GM18858 (cell line): ENCODE measurements around the gene EPB41L4B.
"Not testable (repeated sequence)": the region's sequence is repeated elsewhere in the genome, so short reads cannot be mapped to it uniquely, and the experiment has no call there.

Experiments used
- ATAC-seq: cut with Tn5 transposase; IDR thresholded peaks from one replicate; pipeline ENCODE4 v1.9.1; 2021; ENCODE audit not compliant: unreplicated experiment

Gene EPB41L4B

DNA sequence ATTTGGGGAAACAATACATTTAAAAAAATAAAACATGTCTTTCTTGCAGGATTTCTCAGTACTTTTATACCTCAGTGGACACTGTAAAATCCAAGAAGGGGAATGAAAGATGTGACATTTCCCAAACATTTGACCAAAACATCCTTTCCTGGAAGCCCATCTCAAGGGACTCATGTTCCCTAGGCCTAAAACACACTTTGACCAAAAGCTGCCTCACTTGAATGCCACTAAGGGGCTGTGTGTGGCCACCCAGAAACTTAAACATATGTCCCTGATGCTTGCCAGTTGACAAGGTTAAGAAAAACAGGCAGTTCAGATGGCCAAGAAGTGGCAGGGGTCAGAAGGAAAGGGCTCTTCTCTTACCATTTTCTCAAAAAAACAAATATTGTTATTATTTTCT is 73.6 kb downstream of the EPB41L4B start:
- ATAC-seq = no peak

DNA sequence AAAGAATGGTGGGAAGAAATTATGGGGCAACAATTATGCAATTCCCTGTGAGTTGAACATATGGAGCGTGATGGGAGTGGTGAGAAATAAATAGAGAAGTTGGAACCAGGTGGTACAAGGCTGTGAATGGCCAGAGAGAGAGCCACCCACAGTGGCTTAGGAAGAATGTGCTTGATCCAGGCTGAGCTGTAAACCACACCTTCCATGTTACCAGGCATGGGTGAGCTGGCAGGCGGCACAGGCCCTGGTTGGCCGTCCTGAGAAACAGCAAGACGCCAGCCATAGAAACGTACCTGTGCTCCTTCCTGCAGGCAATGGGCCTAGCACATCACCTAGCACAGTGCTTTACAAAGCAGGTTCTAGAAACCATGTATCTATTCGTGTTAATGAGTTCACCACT is 74.3 kb downstream of the EPB41L4B start:
- ATAC-seq = no peak

DNA sequence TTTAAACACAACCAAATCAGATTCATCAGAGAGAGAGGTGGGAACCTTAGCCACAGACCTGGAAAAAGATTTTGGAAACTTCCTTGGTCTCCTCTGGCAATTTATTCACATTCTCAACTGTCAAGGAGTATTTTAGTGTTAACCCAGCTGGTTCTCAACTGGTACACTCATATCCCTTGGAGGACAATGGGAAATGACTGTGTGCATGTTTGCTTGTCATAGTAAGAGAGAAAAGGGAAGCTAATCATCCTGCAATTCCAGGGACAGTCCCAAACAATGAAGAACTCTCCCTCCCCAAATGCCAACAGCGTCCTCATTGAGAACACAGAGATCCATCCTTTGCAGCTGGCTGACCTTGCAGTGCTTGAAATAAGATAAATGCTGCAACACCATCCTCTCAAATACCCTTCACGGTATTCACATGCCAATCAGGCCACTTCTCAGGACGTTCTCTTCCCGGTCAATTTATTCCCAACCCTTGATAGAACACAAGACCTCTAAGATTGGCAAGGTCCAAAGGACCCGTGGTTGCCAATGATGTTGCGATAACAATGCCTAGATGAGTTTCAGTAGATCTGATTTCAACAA is 75.5 kb downstream of the EPB41L4B start:
- no peak for ATAC-seq

DNA sequence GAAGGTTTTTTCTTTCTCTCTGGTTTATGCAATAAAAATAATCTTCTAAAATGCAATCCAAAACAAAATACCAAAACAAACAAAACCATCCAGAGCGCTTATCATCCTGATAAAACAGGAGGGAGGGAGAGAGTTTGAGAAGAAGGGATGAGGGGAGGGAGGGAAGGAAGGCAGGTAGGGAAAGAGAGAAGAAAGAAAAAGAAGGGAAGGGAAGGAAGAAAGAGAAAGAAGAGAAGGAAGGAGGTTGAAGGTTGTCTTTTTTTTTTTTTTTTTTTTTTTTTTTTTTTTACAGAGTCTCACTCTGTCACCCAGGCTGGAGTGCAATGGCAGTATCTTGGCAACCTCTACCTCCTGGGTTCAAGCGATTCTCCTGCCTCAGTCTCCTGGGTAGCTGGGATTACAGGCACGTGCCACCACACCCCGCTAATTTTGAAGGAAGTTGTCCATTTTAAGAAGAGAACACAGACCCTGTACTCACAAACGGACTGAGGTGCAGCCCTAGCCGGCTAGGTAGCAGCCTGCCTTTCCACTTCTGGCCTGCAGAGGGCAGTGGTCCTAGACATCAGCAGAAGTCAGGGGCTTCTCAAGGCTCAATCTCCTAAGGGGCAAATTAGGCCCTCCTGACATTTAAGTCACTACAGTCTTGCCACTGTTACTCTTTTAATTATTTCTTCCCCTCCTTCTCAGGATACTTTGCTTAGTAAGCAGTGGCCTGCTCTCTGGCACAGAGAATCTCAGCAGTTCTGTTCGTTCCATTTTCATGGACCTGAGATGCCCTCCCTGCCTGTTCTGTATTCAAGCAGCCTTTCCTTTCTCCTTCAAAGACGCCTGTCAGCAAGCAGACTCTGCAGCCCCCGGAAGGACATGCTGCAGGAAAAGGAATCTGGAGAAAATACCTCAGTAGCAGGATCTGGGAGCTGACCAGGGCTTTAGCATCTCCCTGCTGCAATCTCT is 76.4 kb downstream of the EPB41L4B start:
- peak; percentile 81 for ATAC-seq

DNA sequence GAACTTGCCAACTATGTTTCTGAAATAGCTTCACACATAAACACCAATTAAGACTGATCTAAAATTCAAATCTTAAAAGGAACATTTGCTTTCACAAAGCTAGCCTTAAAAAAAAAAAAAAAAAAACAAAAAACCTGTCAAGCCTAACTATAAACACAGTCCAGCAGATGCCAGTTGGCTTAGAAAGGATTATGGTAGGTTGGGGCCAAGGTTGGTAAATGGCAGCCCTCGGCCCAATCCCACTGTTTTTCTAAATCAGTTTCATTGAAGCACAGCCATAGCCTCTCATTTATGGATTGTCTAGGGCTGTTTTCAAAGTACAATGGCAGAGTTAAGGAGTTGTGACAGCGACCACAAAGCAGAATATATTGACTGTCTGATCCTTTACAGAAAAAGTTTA is 78.1 kb downstream of the EPB41L4B start:
- no peak for ATAC-seq

DNA sequence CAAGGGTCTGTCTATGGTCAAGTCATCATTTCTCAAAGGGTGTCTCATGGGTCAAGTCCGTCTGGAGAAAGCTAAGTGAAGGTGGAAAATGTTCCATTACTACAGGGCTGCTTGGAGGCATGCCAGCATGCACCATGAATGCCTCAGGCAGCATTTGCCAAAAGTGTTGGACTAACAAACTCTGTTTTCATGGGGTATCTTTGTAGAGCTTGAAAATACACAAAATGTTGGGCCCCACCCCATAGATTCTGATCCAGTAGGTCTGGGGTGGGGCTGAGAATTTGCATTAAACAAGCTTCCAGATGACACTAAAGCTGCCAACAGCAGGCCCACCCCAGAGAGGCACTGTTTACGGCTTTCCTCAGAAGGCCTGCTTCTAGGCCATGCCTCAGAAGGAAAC is 78.8 kb downstream of the EPB41L4B start:
- ATAC-seq = no peak

DNA sequence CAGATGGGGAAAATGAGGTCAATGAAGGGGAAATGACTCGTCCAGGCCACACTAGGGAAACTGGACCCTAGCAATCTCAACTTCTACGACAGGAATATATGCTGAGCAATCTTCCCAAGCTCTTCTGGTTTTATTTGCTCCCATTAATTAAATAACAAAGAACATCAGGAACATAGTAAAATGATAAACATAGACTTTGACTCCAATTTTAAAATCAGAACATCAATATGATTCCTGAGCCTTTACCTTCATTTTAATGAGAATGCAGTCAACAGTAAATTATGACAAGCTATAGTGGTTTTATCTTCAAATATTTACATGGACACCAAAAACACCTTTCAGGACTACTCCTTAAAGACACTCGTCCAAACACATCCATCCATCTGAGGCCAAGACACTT is 79.7 kb downstream of the EPB41L4B start:
- no peak for ATAC-seq

DNA sequence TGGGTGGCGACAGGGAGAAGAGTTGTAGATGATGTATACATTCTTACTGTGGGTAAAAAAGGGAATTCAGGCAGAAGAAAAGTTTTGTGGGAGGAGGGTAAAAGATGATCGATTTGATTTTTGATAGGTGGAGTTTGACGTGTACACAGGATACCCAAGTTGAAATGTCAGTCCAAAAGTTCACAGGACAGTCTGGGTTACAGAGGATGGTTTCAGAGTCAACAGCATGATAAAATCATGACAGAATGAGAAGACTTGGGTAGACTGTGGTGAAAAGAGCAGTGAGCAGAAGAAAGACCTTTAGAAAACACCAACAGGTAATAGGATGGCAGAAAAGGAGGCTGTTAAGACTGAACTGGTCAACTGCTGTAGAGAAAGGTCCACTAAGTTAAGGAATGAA is 81.6 kb downstream of the EPB41L4B start:
- no peak for ATAC-seq

DNA sequence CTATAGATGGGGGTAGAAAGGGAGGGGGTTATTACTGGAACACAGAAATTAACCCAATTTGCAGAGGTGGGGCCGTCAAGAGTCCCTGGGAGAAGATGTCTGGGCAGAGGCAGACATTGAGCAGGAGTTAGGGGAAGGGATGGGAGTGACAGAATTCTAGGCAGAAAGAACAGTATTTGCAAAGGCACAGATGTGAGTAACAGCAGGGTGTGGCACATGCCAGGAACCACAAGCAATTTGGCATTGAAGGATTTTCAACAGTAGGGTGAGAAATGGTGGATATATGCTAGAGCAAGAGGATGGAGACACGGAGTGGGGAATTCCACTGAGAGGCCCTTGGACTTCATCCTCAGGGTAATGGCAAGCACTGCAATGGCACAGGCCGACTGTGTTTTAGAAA is 82.2 kb downstream of the EPB41L4B start:
- no peak for ATAC-seq

DNA sequence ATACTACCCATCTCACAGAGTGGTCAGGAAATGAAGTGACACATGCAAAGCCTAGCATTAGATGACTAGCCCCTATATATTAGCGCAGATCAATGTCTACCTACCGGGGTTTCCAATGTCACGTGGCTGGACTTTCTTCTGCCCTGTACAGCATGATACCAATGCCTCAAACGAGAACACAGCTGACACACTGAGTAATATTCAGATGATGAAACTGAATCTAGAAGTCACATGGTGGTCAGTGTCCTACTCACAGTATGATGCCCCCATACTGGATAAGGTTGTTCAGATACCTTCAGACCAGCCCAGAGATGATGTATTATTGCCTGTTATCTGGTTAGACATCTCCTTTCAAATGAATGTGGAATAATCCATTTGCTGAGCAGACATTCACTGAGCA is 82.7 kb downstream of the EPB41L4B start:
- no peak for ATAC-seq

DNA sequence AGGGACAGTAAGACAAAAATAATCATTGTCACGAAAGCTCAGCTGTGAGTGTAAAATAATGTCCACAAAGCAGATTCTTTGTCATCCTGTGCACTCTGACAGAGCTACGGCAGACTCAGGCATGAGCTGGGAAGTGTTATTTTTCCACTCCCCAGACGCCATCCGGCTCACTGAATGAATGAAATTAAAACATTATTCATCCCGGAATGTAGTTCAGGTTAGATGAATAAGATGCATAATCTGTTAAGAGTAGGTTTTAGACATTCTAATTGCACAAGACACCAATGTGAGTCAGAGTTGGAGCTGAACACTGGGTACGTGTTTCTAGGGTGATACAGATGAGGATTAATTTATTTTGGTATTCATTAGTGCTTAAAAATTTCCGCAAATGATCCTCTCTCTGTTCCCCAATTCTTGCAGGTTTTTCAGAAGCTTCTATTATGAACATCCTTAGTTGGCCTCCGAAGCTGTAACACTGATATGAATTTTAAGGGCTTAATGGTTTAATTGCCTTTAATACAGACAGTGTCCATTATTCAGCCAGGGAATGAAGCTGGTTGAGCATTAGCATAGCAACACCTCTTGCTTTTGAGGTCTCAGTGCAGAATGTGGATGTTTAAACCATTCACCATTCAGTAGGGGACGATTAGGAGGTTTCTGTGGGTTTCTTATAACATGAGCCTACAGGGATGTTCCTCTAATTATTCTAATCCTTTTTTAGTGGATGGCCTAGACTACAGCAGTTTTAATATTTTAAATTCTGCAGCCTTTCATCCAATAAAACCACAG is 88.2 kb downstream of the EPB41L4B start:
- no peak for ATAC-seq

DNA sequence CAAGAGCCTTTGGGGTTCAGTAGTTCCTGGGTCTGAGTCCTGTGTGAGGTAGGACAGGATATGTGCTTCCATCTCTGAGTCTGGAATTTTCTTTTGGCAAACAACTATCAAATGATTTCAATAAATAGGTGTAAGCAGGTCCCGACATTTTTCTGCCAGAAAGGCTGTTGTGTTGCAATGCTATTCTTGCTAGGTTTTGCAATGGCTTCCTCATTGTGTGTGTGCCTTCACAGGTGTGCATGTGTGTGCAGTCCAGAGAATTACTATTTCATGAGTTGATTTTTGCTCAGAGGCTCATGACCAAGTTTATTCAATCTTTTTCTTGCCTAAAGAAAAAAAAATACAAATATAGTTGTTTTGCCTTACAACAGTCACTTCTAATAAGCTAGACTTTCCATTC is 89.3 kb downstream of the EPB41L4B start:
- no peak for ATAC-seq

DNA sequence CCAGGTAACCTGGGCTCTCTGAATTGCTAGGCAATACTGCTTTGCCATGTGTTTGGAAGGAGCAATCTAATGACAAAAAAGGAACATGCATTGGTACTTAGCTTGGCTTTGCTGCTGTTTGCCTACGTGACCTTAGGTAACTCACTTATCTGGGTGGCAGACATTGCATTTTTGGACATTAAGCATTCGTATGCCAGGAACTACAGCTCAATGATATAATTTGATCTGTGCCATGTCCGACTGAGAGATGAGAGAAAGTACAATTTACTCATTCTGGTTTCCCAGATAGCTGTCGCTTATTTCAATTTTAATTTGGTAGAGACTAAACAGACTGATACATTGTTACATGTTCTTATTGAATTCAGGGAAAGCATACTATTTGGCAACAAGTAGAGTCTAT is 90.6 kb downstream of the EPB41L4B start:
- no peak for ATAC-seq

DNA sequence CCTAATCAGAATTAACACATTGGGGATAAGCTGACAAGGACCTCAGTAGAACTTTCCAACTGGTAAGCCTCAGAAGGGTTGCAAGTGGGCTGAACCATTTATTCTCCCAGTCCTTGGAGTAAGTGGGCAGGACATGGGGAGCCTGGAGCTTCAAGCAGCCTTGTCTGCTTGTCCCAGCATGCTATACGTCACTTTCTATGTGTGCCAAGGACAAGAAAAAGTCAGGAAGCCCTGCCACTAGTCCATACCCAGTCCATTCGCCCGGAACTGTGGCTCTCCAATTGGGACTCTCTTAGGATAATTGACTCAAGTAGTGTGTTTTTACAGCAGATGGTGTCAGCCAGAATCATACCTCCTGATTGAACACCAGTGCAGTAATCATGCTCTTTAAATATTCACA is 91.2 kb downstream of the EPB41L4B start:
- no peak for ATAC-seq

DNA sequence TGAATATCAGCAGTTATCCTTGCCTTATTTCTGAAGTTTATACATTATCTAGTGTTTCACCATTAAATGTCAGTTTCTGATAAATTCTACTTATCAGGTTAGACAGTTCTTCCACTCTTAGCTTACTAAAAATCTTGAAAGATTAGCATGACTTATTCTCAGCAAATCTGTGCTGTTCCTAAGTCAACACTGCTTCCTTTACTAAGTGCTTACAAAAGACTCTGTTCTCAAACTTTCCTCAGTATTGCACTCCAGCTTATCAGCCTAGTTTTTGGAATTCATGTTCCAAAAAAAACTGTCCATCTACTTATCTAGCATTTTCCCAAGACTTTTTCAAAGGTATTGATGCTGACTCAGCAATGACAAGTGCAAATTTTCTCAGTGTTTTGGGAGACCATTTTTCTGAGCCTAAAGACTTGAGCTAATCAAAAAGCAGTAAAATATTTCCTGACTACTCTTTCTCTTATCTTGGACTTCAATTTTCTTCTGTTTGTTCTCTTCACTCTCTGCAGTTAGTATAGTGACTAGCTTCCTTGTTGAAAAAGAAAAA is 92.7 kb downstream of the EPB41L4B start:
- no peak for ATAC-seq

DNA sequence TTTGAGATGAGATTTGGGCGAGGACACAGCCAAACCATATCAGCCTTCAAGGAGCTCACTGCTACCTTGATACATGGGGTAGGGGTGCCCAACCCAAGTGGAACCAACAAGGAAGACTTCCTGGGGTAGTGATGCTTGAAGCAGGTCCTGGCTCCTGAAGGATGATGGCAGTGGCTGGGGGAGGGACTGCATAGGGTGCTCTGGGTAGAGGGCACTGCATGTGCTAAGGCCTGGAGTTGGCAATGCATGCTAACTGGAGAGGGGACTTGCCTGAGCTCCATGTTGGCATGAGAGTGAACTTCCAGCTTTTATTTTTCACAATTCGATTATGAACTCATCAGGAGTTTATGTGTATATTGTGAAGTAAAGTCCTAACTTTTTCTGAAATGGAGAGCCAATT is 95.2 kb downstream of the EPB41L4B start:
- no peak for ATAC-seq

DNA sequence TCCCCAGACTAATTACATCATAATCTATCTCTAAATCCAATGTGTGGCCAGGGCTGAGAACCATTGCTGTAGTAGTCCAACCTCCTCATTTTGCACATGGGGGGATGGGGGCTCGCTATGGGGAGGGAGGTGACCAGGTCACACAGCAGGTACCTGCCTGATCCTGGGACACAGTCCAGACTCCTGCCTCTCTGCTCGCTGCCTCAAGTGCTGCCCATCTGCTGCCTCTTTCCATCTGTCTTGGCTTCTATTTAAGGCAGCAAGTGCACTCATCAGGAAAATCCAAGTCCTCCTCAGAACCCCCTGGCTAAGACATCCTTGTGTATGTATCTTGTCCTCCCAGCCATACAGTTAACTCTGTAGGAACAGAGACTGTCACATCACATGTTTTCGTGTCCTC is 96.1 kb downstream of the EPB41L4B start:
- no peak for ATAC-seq

DNA sequence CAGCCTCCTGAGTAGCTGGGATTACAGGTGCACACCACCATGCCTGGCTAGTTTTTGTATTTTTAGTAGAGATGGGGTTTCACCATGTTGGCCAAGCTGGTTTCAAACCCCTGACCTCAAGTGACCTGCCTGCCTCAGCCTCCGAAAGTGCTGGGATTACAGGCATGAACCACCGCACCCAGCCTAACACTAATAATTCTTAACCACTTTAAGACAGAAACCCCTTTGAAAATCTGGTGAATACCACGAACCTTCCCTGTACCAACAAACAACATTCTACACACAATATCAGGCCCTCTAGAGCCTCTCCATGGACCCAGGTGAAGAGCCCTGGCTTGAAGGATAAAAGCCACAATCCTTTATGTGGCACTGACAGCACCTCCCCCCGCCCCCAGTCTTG is 102.6 kb downstream of the EPB41L4B start:
- ATAC-seq = not testable (repeated sequence)

DNA sequence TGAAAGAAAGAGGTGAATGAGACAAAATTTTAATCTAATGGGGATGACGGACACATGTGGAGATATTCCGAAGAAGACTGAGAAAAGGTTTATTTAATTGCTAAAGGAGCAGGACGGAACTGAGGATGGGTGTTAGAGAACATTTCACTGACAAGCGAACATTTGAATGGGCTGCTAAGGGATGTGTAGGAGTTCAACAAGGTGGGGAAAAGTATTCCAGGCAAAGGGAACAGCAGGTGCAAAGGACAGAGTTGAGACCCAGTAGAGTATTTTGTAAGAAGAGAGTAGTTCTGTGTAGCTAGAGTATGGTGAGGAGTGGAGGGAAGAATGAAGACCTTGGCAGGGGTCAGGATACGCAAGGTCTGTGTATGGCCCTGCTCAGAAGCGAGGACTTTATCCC is 106.4 kb downstream of the EPB41L4B start:
- no peak for ATAC-seq

DNA sequence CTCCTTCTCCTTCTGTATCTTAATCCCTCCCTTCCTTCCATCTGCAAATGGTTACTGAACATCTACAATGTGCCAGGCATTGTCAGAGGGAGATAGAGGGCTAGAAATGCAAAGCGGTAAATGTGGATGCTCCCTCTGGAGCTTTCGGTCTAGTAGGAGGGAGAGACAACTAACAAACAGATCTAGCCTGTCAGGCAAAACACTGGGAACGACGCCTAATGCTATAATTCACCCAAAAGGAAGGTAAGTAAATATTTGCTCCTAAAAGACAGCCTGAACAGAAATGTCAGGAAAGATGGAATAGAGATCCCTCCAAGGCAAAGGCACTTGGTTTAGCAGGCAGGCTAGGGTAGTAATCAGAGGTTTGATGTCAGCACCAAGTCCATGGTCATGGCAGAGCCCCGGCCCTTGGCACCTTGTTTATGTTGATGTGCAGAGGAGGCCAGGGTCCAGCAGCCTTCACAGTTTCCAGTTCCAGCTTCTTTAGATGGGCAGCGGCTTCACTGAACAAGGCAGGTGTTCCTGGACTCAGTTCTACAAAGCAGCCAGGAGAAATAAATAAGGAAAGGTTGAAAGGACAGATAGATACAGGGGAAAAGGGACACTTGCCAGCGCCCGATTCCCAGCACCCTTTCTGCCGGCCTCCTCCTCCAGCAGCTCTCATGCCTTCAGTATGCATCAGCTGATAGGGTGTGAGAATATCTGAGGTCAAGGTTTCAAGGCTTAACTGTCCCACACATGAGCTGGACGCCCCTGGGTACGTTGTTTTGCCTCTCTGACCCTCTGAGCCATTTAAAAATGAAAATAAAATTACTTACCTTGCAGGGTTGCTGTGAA is 107.4 kb downstream of the EPB41L4B start:
- no peak for ATAC-seq

DNA sequence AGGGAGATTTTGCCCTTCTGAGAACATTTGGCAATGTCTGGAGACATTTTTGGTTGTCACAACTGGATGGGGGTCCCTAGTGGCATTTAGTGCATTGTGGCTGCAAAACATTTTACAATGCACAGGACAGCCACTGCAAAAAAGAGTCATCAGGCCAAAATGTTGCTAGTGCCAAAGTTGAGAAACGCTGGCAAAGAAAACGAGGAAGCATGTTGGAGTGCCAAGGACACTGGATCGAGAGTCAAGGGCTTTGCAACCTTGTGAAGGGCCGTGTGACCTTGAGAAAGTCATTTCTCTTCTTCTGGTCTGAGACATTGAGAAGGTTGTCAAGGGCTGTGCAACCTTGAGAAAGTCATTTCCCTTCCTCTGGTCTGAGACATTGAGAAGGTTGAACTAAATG is 108.1 kb downstream of the EPB41L4B start:
- no peak for ATAC-seq
